ENCODE measurements around the gene RASSF8.

Gene RASSF8

DNA sequence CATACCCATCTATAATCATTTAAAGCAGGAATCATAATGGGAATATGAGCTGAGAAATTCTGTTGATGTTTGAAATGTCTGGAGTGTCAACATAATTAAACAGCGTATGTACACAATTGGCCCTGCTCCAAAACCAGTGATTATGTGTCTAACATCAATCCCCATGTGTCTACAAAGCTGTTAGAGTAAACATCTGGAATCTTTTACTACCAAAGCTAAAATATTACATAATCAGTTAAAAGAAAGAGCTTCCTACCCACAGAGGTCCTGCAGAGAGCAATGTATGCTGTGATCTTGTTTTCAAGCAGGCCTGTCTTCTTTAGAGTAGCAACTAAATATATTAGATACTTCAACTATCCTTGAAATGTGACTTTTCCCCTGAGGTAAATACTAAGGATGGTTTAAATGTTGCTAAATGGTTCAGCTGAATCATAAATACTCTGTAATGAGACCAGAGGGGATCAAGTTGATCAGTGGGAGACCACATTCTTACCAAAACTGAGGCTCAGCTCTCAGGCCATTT lies 74.3 kb downstream of the RASSF8 start:
- Mint-ChIP-seq H3K27ac (peak overlapping the region in 2 of 3 experiments; percentile 51 to 60), H3K9me3 (no peaks in the 10 kb centered on the region), H3K4me1 (peaks cover 44% of the 10 kb centered on the region), H3K4me3 (no peak overlapping the region), H3K27me3 (ENCODE audit: low read depth) (no peaks in the 10 kb centered on the region), H3K36me3 (ENCODE audit: low read depth) (no peaks in the 10 kb centered on the region)
- TF ChIP-seq, protein P1, sequence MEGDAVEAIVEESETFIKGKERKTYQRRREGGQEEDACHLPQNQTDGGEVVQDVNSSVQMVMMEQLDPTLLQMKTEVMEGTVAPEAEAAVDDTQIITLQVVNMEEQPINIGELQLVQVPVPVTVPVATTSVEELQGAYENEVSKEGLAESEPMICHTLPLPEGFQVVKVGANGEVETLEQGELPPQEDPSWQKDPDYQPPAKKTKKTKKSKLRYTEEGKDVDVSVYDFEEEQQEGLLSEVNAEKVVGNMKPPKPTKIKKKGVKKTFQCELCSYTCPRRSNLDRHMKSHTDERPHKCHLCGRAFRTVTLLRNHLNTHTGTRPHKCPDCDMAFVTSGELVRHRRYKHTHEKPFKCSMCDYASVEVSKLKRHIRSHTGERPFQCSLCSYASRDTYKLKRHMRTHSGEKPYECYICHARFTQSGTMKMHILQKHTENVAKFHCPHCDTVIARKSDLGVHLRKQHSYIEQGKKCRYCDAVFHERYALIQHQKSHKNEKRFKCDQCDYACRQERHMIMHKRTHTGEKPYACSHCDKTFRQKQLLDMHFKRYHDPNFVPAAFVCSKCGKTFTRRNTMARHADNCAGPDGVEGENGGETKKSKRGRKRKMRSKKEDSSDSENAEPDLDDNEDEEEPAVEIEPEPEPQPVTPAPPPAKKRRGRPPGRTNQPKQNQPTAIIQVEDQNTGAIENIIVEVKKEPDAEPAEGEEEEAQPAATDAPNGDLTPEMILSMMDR (IDR thresholded peaks at IDR 0.05; ENCODE audit: unreplicated experiment in 3 of 3) = no peak

DNA sequence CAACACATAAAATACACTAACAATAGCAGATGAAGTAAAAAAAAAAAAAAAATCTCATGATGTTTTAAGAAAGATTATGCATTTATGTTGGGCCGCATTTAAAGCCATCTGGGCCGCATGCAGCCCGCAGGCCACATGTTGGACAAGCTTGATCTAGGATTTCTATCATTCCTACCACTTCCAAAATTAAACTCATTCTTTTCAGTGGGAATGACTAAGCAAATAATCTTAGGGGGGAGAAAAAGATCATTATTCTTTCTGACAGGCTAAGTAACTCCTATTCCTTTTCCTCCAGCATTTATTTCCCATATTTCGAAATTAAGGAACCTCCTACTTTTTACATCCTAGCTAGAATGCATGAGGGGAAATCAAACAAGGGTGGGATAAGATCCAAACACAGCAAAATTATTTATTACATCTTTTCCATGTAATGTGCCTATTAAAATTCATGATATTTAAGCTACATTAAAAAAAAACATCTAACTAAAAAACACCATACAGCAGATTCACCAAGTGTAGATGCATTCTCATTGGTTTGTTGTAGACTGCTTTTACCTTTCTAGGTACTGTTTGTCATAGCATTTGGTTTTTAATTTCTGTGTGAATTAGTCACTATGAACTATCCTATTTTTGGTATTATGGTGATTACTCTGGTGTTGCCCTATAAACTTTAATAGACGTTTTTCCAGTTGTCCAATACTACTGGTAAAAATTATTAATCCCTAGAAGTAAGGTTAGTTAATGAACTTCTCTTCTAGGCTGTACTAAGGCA lies 76.1 kb downstream of the RASSF8 start:
- Mint-ChIP-seq H3K27ac (peak overlapping the region; percentile 4 to 52 (median 46)), H3K4me3 (no peak overlapping the region), H3K27me3 (ENCODE audit: low read depth) (no peaks in the 10 kb centered on the region), H3K4me1 (peaks cover 36% of the 10 kb centered on the region), H3K36me3 (ENCODE audit: low read depth) (no peaks in the 10 kb centered on the region), H3K9me3 (no peaks in the 10 kb centered on the region)
- TF ChIP-seq, protein P1 (IDR thresholded peaks at IDR 0.05; ENCODE audit: unreplicated experiment in 3 of 3) = no peak

GRCh38 chr12:26036877-26037276 lies 78.4 kb downstream of the RASSF8 start:
- TF ChIP-seq, protein P1 (IDR thresholded peaks at IDR 0.05; ENCODE audit: unreplicated experiment in 3 of 3) = no peak
- Mint-ChIP-seq H3K4me1 (peaks cover 19% of the 10 kb centered on the region), H3K27ac (no peak overlapping the region), H3K27me3 (ENCODE audit: low read depth) (no peaks in the 10 kb centered on the region), H3K36me3 (ENCODE audit: low read depth) (no peaks in the 10 kb centered on the region), H3K9me3 (no peaks in the 10 kb centered on the region), H3K4me3 (no peak overlapping the region)

- H3K36me3 Mint-ChIP-seq (ENCODE audit: low read depth) = no peaks in the 10 kb centered on the region
- no peaks in the 10 kb centered on the region for H3K27me3 Mint-ChIP-seq (ENCODE audit: low read depth)
- peak overlapping the region in 2 of 3 experiments; percentile 26 to 53 for H3K27ac Mint-ChIP-seq
- H3K9me3 Mint-ChIP-seq = no peaks in the 10 kb centered on the region
- H3K4me1 Mint-ChIP-seq = peaks cover 23% of the 10 kb centered on the region
- TF ChIP-seq, protein P1 (IDR thresholded peaks at IDR 0.05; ENCODE audit: unreplicated experiment in 3 of 3) = no peak
- H3K4me3 Mint-ChIP-seq = no peak overlapping the region
These were observed 79.2 kb downstream of the RASSF8 start for GRCh38 chr12:26037615-26038220.

DNA sequence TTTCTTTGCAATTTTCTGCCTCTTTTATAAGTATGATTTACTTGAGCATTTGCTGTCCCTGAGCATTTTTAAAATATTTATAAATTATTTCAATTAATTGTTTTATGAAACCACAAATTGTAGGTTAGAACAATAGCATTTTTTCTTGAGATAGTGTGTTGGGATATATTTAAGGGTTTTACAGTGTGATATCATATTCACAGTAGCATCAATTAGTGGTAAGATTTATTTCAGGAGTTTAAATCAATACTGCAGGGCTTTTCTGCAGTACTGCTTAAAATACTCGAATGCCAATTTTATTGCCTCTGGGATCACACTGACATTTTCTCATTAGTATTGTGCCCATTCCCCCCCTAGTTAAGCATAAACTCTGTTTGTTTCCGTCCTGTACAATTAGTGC lies 84.2 kb downstream of the RASSF8 start:
- peak overlapping the region in 2 of 3 experiments; percentile 1 to 7 for H3K27ac Mint-ChIP-seq
- no peaks in the 10 kb centered on the region for H3K27me3 Mint-ChIP-seq (ENCODE audit: low read depth)
- no peaks in the 10 kb centered on the region for H3K9me3 Mint-ChIP-seq
- TF ChIP-seq, protein P1 (IDR thresholded peaks at IDR 0.05; ENCODE audit: unreplicated experiment in 3 of 3) = no peak
- no peaks in the 10 kb centered on the region for H3K36me3 Mint-ChIP-seq (ENCODE audit: low read depth)
- no peak overlapping the region for H3K4me3 Mint-ChIP-seq
- peaks cover 40% of the 10 kb centered on the region for H3K4me1 Mint-ChIP-seq

Measured in nephron (organoid).